ENCODE data around the gene RAB28. TPM values are rescaled to one million over a fixed set of nuclear protein-coding genes. Genes with fewer than 3 reads are reported as not detected.

The RAB28 gene
- total and polyA plus RNA-seq, 9 of the 15 experiments (the other 6 are each of a cell fraction or from before 2014, with no cell fraction given), result 6.7 to 40.4 (median 23.0) TPM

- TF ChIP-seq TSHZ1 (CRISPR knock-in tag; IDR thresholded peaks at IDR 0.05) (no peak), SUPT5H (IDR thresholded peaks at IDR 0.05) (peak; percentile 67), SP1 (CRISPR knock-in tag; IDR thresholded peaks at IDR 0.05) (no peak), XRCC4 (IDR thresholded peaks at IDR 0.05; ENCODE audit: extremely low read depth, insufficient read depth, insufficient read length) (no peak), ZNF507 (tag; conservative IDR thresholded peaks at IDR 0.05) (no peak), ADNP (tag; IDR thresholded peaks at IDR 0.05) (no peak), ZNF140 (CRISPR knock-in tag; IDR thresholded peaks at IDR 0.05) (no peak), NR4A1 (CRISPR knock-in tag; IDR thresholded peaks at IDR 0.05) (no peak), NR4A1 (tag; IDR thresholded peaks at IDR 0.05) (no peak), TCF7L2 (IDR thresholded peaks at IDR 0.05; ENCODE audit: low read depth, low read length) (peak; percentile 91), ILK (tag; IDR thresholded peaks at IDR 0.05; ENCODE audit: borderline replicate concordance, low read depth) (no peak), THAP7 (CRISPR knock-in tag; IDR thresholded peaks at IDR 0.05) (no peak), ARID1B (IDR thresholded peaks at IDR 0.05) (peak; percentile 30; the same call in 1 of the 2 replicates), GTF2B (IDR thresholded peaks at IDR 0.05; ENCODE audit: extremely low read depth, insufficient read length) (no peak), KLF10 (CRISPR knock-in tag; IDR thresholded peaks at IDR 0.05) (no peak), COPS2 (conservative IDR thresholded peaks at IDR 0.05) (no peak), CHD4 (IDR thresholded peaks at IDR 0.05; ENCODE audit: insufficient read depth, insufficient replicate concordance, low read depth, low read length, poor library complexity, severe bottlenecking) (no peak), FOXK1 (CRISPR knock-in tag; IDR thresholded peaks at IDR 0.05; ENCODE audit: borderline replicate concordance) (no peak), TBL1XR1 (IDR thresholded peaks at IDR 0.05; ENCODE audit: low read length in 2 of 2) (no peak), ZBTB11 (CRISPR knock-in tag; IDR thresholded peaks at IDR 0.05) (no peak)
Measured at GRCh38 chr4:13484122-13484748, at the start of gene RAB28 (continued).
